K562 (cell line): Measurements from ENCODE around the gene SCART1. TPM values are rescaled to one million over a fixed set of nuclear protein-coding genes. Genes with fewer than 3 reads are reported as not detected.

Experiments
- ATAC-seq: fragments of 200-7000 bp; cut with Tn5 transposase; 3 replicates; pipeline ENCODE4 v1.9.1; 2020; ENCODE audit warnings: moderate library complexity
- BruUV-seq: library from RNA; stranded (reverse); fragments of 400-500 nt; replicated peaks from 2 replicates; lab custom pipeline; 2021; lab: Mats Ljungman, UMichigan
- CTCF ChIA-PET: fragments of 300-600 bp; formaldehyde crosslinking; extraction: SDS; loops from one replicate; lab custom pipeline; 2021; ENCODE audit warnings: low intra/inter-chr PET ratio; lab: Yijun Ruan, JAX
- POLR2A ChIA-PET: fragments of 300-600, 350-650 bp; sonication (Branson Sonifier 250); formaldehyde crosslinking; extraction: SDS; loops from one replicate; lab custom pipeline; 2021; ENCODE audit warnings: antibody characterized with exemption, inconsistent platforms; lab: Yijun Ruan, JAX
- DNase-seq, 4 experiments: peaks; one replicate each; pipeline versions ENCODE4 v3.0.0 to v3.0.0-alpha.2; 2011 to 2018; ENCODE audit warnings: low spot score in 3 of 4, mixed read lengths in 3 of 4; ENCODE audit errors: extremely low read depth in 1 of 4
- FAIRE-seq: peaks from 2 replicates; lab custom pipeline; 2011; peaks lifted over from hg19 to GRCh38; lab: Jason Lieb, UNC
- H2AFZ ChIP-seq: 2 replicates; pipeline ENCODE4 v1.6.0; 2011; ENCODE audit warnings: low read depth, low read length, control low read depth, inconsistent platforms
- H3K27ac ChIP-seq: fragments of 200-600 bp; 3 replicates; pipeline ENCODE4 v1.8.0; 2011; ENCODE audit warnings: low read depth, mild to moderate bottlenecking, control low read depth, inconsistent platforms, low read length, moderate library complexity, mixed read lengths; ENCODE audit errors: extremely low read depth
- H3K27me3 ChIP-seq, 2 experiments: fragments of 300-600 bp in 1 of 2; 2 replicates in 1 of 2; 3 replicates in 1 of 2; pipeline versions ENCODE4 v1.6.0 to v1.8.0; 2011; ENCODE audit warnings: inconsistent platforms in 2 of 2, low read length in 2 of 2, mild to moderate bottlenecking in 1 of 2, mixed read lengths in 1 of 2, moderate library complexity in 1 of 2; ENCODE audit not compliant: control insufficient read depth in 2 of 2, insufficient read depth in 2 of 2
- H3K36me3 ChIP-seq: fragments of 300-600 bp; 3 replicates; pipeline ENCODE4 v1.8.0; 2011; ENCODE audit warnings: mild to moderate bottlenecking, low read length, inconsistent platforms; ENCODE audit not compliant: control insufficient read depth, insufficient read depth
- H3K4me1 ChIP-seq, 2 experiments: fragments of 200-600 bp in 1 of 2; replicated peaks in 1 of 2; 2 replicates in 1 of 2; 3 replicates in 1 of 2; pipeline versions ENCODE4 v1.5.1 to v1.8.0; 2011; ENCODE audit warnings: inconsistent platforms in 2 of 2, low read length in 2 of 2, mild to moderate bottlenecking in 1 of 2, mixed read lengths in 1 of 2, moderate library complexity in 1 of 2; ENCODE audit not compliant: control insufficient read depth in 2 of 2, insufficient read depth in 2 of 2
- H3K4me2 ChIP-seq: 2 replicates; pipeline ENCODE4 v1.6.1; 2011; ENCODE audit warnings: low read length, control low read depth, inconsistent platforms, mixed read lengths; ENCODE audit not compliant: insufficient read depth
- H3K4me3 ChIP-seq: fragments of 200-600 bp; sonication (generic), shearing (Covaris generic); 2 replicates; pipeline ENCODE4 v1.5.1; 2016; ENCODE audit warnings: control low read depth, inconsistent platforms
- H3K79me2 ChIP-seq: fragments of 200-600 bp; 3 replicates; pipeline ENCODE4 v1.8.0; 2011; ENCODE audit warnings: low read length, inconsistent platforms; ENCODE audit not compliant: control insufficient read depth, insufficient read depth
- H3K9ac ChIP-seq, 2 experiments: 2 replicates each; pipeline versions ENCODE4 v1.6.0 to v1.6.1; 2011; ENCODE audit warnings: low read depth in 2 of 2, low read length in 2 of 2, control low read depth in 1 of 2, inconsistent platforms in 1 of 2, mild to moderate bottlenecking in 1 of 2, mixed read lengths in 1 of 2; ENCODE audit not compliant: insufficient read depth in 1 of 2
- H3K9me1 ChIP-seq: one replicate; pipeline ENCODE4 v1.6.0; 2011; ENCODE audit warnings: inconsistent platforms, mild to moderate bottlenecking, low read length, moderate library complexity; ENCODE audit not compliant: control insufficient read depth, insufficient read depth
- H3K9me3 ChIP-seq: replicated peaks from 2 replicates; pipeline ENCODE4 v1.5.1; 2011; ENCODE audit warnings: low read depth, low read length, inconsistent platforms; ENCODE audit not compliant: control insufficient read depth, insufficient read depth
- H4K20me1 ChIP-seq: replicated peaks from 2 replicates; pipeline ENCODE4 v1.6.1; 2011; ENCODE audit warnings: low read length, inconsistent platforms, mixed read lengths; ENCODE audit not compliant: control insufficient read depth, insufficient read depth
- ARID1B ChIP-seq: fragments of 450-650 bp; IDR thresholded peaks from 2 replicates; pipeline ENCODE4 v1.6.1; 2016; ENCODE audit warnings: antibody characterized with exemption, mild to moderate bottlenecking, inconsistent platforms
- ATF4 ChIP-seq: fragments of 450-650 bp; formaldehyde crosslinking; IDR thresholded peaks from 2 replicates; pipeline ENCODE4 v1.4.0; 2022; ENCODE audit warnings: mild to moderate bottlenecking, moderate library complexity
- CHCHD3 ChIP-seq: fragments of 250-450 bp; sonication (Bioruptor Pico); IDR thresholded peaks from 2 replicates; pipeline ENCODE4 v2.1.2; 2022; ENCODE audit warnings: mild to moderate bottlenecking
- CTCF ChIP-seq, 3 experiments: IDR thresholded peaks in 2 of 3; conservative IDR thresholded peaks in 1 of 3; 2 replicates each; pipeline ENCODE4 v1.5.1; 2011 to 2012; ENCODE audit warnings: low read length in 3 of 3, mild to moderate bottlenecking in 3 of 3, control low read depth in 2 of 3, improper control_type of control experiment in 1 of 3, inconsistent platforms in 1 of 3, low read depth in 1 of 3, mixed read lengths in 1 of 3, moderate library complexity in 1 of 3; ENCODE audit not compliant: insufficient read depth in 2 of 3
- EP300 ChIP-seq: IDR thresholded peaks from 2 replicates; pipeline ENCODE4 v1.6.1; 2012; ENCODE audit warnings: low read length, improper control_type of control experiment
- ETV5 ChIP-seq: sonication (generic); formaldehyde crosslinking; IDR thresholded peaks from 2 replicates; pipeline ENCODE4 v1.4.0; 2020; ENCODE audit warnings: low read depth, mild to moderate bottlenecking, missing genetic modification reagents
- LEF1 ChIP-seq: fragments of 450-650 bp; IDR thresholded peaks from 2 replicates; pipeline ENCODE4 v1.6.1; 2016; ENCODE audit warnings: mild to moderate bottlenecking
- SRF ChIP-seq, 2 experiments: fragments of 250-450, 450-650 bp in 1 of 2; sonication (Bioruptor Pico) in 1 of 2; sonication (generic) in 1 of 2; formaldehyde crosslinking; IDR thresholded peaks; 2 replicates each; pipeline versions ENCODE4 v1.5.0 to v1.5.1; 2020 to 2022; ENCODE audit warnings: mild to moderate bottlenecking in 1 of 2, missing genetic modification reagents in 1 of 2
- THRA ChIP-seq: fragments of 450-650 bp; IDR thresholded peaks from 2 replicates; pipeline ENCODE4 v1.6.1; 2017; ENCODE audit warnings: mild to moderate bottlenecking, moderate library complexity
- WGBS: fragments of 100-300 bp; shearing (Covaris generic); methylation state at CpG from one replicate; pipeline ENCODE4 v1.1.6; 2016; ENCODE audit warnings: low coverage, mixed read lengths; ENCODE audit not compliant: insufficient coverage; ENCODE audit errors: missing lambda C conversion rate; 5-methylcytosine and 5-hydroxymethylcytosine counted together
- in situ Hi-C: fragments of 300-500 bp; cut with MboI; formaldehyde crosslinking; loops from 4 replicates; pipeline ENCODE4 v1.15.0; 2018; ENCODE audit warnings: inconsistent platforms, mixed read lengths
- intact Hi-C: fragments of 100-400 bp; cut with micrococcal nuclease; formaldehyde crosslinking; loops from 2 replicates; pipeline ENCODE4 v1.14.2; 2022
- polyA plus RNA-seq, 8 experiments: library from polyadenylated mRNA; depleted of rRNA in 4 of 8; stranded (reverse) in 5 of 8; unstranded in 3 of 8; fragments of >200 nt; fragmentation: Nextera tagmentation in 2 of 8; fragmentation: Illumina TruSeq in 1 of 8; extraction: Ambion mirVana in 2 of 8; extraction: Trizol in 1 of 8; gene quantifications; 2 replicates each; pipeline versions ENCODE4 v1.2.1 to v1.2.3, GENCODE V29; 2011 to 2014; ENCODE audit warnings: inconsistent platforms in 1 of 8, missing spikeins in 1 of 8
- total RNA-seq, 7 experiments: library from RNA; depleted of rRNA in 6 of 7; stranded (reverse); fragments of >200 nt in 6 of 7; fragmentation: Illumina TruSeq in 2 of 7; extraction: Trizol in 2 of 7; gene quantifications; 2 replicates each; pipeline versions ENCODE4 v1.2.1 to v1.2.3, GENCODE V29; 2011 to 2021; ENCODE audit warnings: low replicate concordance in 1 of 7

SCART1 gene
- total and polyA plus RNA-seq, 9 of the 15 experiments (the other 6 are each of a cell fraction or from before 2014, with no cell fraction given) = 0.18 to 6.5 (median 4.5) TPM

GRCh38 chr10:133475425-133475734, 21.6 kb downstream of the SCART1 start:
- intact Hi-C loops = no loop called here
- in situ Hi-C loops = no loop called here
- H3K4me3 ChIP-seq = no peak overlapping the region
- H3K79me2 ChIP-seq = no peaks in the 10 kb centered on the region
- no peak overlapping the region for H3K9ac ChIP-seq
- H3K36me3 ChIP-seq = no peaks in the 10 kb centered on the region
- H3K27ac ChIP-seq = no peak overlapping the region
- no peaks in the 10 kb centered on the region for H3K4me1 ChIP-seq
- CTCF ChIA-PET = interaction anchor here (0.6 kb wide), 1 partner anchor 11 kb away, joined by 3 read pairs; no protein-coding TSS in a partner anchor
- H3K9me1 ChIP-seq = peaks cover 3% of the 10 kb centered on the region
- FAIRE-seq (no peak), ATAC-seq (no peak), DNase-seq (no peak)
- 6% methylated on average over 5 of the region's 5 CpGs for WGBS
- POLR2A ChIA-PET = interaction anchor here (1.6 kb wide), 1 partner anchor 9 kb away, joined by 6 read pairs; no protein-coding TSS in a partner anchor
- no peaks in the 10 kb centered on the region for H3K9me3 ChIP-seq
- peaks cover 14 to 33% of the 10 kb centered on the region in 2 experiments for H3K27me3 ChIP-seq
- H2AFZ ChIP-seq = no peak overlapping the region
- BruUV-seq = no TSS peak
- TF ChIP-seq SRF (CRISPR knock-in tag; IDR thresholded peaks at IDR 0.05) = no peak
- no peak for TF ChIP-seq CTCF (IDR thresholded peaks at IDR 0.05 in 2 of 3, conservative IDR thresholded peaks at IDR 0.05 in 1 of 3; ENCODE audit: insufficient read depth in 2 of 3, low read depth in 1 of 3, low read length in 3 of 3)
- no peak for TF ChIP-seq ATF4 (CRISPR knock-in tag)
- TF ChIP-seq LEF1 = no peak
- TF ChIP-seq ETV5 (CRISPR knock-in tag) = no peak
- TF ChIP-seq ARID1B = no peak
- TF ChIP-seq EP300 = no peak
- no peak for TF ChIP-seq CHCHD3
- TF ChIP-seq THRA = no peak
- H3K4me2 ChIP-seq = no peak overlapping the region
- peaks cover 15% of the 10 kb centered on the region for H4K20me1 ChIP-seq
